ENCODE measurements around the gene SLC7A4.
"Not testable (repeated sequence)": the region's sequence is repeated elsewhere in the genome, so short reads cannot be mapped to it uniquely, and the experiment has no call there.

SLC7A4 gene

DNA sequence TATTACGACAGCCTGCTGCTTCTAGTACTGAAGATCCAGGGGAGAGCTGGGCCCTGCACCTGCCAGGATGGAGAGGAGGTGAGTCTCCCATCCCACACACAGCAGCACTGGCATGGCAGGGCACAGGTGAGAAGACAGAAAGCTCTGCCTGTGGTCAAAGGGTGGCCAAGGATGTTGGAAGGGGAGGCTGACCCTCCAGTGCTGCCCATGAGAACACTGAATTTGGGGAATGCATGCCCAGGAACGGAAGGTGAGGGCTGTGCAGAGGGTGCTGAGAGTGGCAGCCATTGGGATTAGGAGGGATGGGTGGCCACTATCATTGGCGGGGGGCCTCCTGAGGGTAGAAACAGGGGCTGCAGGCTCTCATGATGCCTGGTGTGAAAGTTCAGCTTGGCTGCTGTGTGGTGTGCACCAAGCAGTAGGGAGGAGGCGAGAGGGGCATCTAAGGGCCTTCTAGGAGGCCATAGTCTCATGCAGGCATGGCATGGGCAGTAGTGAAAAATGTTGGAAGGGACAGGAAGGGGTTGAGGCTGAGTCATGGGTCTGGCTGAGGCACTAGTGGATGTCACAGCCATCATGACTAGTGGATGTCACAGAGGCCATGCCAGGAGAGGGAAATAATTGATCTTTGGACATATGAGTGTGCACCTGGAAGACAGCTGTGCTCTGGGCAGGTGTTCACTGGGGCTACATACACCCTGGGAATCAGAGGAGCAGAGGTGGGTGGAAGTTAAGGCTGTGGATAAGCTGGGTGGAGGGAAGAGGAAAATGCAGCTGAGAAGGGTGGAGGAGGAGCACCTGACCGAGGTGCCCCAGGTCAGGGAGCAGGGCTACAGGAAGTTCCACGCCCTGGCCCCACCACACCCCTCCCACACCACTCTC is 10.9 kb upstream of the SLC7A4 start:
- no peak for DNase-seq (ENCODE audit: low read depth)

DNA sequence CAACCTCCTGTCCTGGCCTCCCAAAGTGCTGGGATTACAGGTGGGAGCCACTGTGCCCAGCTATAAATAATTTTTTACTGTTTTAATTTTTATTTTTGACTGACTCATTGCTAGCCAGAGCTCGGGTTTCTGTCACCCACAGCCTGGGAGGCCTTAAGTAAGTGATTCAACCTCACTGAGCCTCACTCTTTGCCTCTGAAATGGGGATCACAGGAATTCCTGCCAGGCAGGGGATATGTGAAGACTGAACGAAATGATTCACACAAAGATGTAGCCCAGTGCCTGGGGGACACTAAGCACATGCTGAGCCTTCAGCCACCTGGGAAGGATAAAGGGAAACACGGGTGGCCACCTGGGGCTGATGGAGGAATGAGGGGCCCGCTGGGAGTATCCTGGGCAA is 9.6 kb upstream of the SLC7A4 start:
- DNase-seq (ENCODE audit: low read depth): no peak

DNA sequence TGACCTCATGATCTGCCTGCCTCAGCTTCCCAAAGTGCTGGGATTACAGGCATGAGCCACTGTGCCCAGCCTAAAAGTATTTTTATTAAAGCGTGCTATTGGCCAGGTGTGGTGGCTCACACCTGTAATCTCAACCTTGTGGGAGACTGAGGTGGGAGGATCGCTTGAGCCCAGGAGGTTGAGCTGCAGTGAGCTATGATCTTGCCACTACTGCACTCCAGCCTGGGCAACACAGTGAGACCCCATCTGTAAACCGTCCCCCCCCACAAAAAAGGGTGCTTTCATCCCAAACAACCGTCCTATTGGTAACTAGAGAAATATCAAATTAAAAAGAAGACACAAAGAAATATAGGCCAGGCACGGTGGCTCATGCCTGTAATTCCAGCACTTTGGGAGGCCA is 6.8 kb upstream of the SLC7A4 start:
- DNase-seq (ENCODE audit: low read depth): not testable (repeated sequence)

DNA sequence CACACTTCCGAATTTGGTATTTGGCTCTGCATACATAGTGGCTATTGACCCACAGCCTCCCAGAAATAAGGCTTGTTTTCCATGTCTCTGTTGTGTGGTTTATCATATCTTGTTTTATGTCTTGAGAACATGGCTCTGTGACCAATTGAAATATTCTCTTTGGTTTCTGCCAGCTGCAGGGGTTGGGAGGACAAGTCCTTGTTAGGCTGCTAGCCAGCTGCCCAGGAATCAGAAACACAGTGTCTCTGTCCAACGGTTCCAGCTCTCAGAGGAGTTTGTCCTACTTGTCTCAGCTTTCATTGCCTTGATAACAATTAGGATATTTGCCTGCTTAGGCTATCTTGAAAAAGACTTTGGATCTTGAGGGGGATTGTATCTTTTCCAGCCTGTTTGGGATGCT is 6.0 kb upstream of the SLC7A4 start:
- no peak for DNase-seq (ENCODE audit: low read depth)

DNA sequence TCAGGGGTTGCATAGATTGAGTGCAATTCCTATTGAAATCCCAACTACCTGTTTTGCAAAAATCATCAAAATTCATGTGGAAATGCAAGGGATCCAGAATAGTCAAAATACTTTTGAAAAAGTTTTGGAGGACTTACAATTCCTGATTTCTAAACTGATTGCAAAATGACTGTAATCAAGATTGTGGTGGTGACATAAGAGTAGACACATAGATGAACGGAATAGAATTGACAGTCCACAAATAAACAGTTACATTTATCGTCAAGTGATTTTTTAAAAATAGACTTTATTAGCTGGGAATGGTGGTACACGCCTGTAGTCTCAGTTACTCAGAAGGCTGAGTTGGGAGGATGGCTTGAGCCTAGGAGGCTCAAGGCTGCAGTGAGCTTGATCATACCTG is 2.6 kb upstream of the SLC7A4 start:
- DNase-seq (ENCODE audit: low read depth): no peak

DNA sequence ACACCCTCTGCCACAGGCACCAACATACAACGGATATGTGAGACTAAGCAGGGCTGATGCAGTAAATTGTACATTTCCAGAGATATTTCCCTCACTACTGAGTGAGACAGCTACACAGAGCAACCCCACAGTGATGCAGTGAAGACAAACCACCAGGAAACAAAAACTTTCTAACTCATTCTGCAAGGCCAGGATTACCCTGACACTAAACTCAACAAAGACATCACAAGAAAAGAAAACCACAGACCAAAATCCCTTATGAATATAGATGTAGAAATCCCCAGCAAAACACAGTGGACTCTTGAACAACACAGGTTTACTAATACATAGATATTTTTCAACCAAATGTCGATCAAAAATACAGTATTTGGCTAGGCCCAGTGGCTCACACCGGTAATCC is 1.5 kb upstream of the SLC7A4 start:
- no peak for DNase-seq (ENCODE audit: low read depth)

DNA sequence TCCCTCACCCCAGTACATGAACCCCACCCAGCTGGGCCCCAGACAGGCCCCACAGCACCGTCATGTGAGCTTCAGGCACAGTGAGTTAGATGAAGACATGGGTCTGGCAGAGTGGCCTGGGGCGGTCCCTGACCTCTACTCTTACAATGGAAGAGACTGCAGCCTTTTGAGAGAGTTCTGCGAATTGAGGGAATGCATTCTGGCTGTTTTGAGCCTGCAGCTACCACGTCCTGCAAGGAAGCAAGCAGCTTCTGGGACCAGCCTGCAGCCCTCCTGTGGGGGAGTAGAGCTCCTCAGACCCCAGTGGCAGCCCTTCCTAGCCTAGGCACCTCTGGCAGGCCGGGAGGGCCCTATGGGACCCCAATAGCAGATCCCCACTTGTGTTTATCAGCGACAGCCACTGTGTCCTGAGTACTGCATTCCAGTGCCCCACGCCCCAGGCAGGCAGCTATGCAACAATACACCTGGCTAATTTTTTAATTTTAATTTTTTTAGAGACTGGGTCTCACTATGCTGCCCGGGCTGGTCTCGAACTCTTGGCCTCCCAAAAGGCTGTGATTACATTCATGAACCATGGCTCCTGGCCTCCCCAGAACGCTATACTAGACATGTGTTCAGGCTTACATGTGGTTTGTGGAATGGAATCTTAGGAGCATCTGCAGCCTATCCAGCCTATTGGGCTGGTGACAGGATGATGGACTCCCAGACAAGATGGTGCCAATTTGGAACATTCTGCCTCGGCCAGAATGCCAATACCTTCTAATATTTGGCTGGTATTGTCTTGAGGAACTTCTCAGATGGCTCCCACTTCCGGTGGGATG is 717 bp upstream of the SLC7A4 start:
- DNase-seq (ENCODE audit: low read depth): no peak

DNA sequence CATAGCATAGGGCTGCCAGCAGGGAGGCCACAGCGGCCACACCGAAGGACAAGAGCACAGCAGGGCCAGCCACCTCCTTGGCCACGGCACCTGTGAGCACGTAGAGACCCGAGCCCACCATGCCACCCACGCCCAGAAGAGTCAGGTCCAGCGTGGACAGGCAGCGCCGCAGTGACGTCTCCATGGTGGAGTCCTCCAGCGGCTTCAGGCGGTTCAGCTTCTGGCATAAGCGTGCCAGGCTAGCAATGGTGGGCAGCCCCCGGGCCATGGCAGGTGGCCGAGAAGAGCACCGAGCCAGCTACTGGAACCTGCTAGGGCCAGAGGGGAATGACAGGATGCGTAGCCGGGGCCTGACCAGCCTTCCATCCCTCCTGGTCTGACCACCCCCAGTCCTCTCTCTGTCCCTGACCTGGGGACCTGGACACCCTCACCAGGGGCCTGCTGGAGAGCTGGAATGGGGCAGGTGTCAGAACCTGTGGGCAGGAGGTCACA is 770 bp downstream of the SLC7A4 start:
- DNase-seq (ENCODE audit: low read depth): no peak

DNA sequence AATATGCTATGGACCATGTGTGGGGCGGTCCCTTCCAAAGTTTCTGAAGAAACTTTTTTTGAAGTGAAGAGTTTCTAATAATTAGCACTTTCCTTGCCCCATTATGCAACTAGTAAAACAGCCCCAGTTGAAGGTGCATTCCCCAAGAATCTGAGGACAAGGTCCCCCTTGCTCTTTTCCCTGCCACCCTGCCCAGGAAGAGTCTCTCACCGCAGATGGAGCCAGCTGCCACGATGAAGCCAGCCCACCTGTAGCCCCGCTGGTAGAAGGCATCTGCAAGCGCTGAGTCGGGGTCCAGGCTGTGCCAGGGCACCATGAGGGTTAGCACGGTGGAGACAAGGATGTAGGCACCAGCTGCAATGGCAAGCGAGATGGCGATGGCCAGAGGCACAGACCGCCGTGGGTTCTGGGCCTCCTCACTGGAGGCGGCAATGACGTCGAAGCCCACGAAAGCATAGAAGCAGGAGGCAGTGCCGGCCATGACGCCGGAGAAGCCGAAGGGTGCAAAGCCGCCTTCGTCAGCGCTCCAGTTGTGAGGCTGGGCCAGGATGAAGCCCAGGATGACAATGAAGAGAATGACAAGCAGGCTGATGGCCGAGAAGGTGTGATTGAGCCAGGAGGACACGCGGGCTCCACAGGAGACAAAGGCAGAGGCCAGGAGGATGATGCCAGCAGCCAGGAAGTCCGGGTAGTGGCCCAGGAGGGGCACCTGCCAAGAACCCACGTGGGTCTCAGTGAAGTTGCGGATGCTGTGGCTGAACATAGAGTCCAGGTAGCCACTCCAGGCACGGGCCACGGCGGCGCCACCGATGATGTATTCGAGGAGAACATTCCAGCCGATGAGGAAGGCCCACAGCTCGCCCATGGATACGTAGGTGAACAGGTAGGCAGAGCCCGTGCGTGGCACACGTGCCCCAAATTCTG is 1.5 kb downstream of the SLC7A4 start:
- DNase-seq (ENCODE audit: low read depth): no peak

DNA sequence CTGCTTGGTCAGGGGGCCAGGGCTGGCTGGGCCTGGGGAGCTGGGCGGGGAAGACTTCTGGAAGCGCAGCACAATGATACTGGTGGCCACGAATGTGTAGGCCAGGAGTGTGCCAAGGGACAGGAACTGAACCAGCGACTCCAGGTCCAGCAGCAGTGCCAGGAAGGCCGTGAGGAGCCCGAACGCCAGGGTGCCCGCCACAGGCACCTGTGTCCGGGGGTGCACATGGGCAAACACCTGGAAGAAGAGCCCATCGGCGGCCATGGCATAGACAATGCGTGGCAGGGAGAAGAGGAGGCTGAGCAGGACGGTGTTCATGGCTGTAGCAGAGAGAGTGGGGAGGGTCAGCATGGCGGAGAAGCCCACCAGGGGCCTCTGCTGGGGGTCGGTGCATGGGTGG is 2.3 kb downstream of the SLC7A4 start:
- DNase-seq (ENCODE audit: low read depth): no peak

DNA sequence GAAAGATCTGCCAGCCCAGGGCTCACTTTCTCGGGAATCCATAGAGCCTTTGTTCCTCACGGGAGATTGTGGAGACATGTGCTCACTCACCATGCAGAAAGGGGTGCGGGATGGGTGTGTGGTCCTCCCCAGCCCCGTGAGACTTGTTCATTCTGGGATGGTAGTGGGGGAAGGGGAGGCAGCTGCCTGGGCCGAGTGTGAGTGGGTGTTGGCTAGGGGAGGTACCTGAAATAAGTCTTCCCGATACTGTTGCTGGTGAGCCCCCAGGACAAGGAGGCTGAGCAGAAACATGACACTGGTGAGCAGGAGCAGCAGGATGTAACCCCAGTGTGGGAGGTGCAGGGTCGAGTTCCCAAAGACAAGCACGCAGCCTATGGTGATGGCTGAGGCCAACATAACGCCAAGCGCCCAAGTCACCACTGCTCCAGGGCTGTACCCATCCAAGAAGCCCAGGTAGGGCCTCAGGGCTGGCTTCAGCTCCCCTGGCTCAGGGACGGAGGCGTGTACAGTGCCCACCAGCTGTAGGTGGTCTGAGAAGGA is 2.8 kb downstream of the SLC7A4 start:
- no peak for DNase-seq (ENCODE audit: low read depth)

DNA sequence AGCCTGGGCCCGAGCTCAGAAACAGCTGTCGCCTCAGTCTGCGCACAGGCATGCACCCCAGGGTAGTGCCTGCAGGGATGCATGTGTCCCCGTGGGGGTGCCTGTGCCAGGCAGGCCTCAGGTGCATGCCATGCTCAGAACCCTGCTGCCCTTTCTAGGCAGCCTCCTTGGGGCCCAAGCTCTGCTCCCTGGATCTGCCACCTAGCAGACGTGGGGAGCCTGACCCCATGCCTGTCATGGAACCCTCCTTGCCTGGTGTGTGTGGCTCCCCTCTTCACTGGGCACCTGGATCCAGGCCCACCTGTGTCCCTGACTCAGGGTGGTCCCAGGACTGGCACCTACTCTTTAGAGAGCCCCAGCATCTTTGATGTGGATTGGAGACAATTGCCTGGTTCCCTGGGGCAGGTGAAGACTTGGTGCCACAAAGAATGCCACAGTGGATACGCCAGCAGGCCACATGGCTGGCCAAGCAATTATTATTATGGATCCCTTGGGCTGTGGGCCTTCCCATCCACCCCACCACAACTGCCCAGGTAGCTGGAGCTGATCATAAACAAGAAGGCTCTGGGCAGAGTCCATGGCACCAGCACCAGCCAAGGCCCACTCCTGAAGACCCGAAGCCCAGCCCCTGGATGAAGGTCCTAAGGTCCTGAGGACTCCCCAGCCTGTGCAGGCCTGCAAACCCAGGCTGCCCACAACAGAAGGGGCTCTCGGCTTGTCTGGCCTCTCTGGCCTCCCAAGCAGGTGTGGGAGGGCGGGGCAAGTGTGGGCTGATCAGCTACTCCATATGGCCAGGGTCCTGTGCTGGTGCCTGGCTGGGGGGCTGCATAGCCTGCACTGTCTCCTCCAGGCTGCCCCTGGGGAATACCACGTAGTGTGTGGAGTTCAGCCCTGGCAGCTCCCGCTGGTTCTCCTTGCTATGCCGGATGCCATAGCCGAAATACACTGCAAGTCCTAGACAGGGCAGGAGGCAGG is 3.8 kb downstream of the SLC7A4 start:
- no peak for DNase-seq (ENCODE audit: low read depth)

DNA sequence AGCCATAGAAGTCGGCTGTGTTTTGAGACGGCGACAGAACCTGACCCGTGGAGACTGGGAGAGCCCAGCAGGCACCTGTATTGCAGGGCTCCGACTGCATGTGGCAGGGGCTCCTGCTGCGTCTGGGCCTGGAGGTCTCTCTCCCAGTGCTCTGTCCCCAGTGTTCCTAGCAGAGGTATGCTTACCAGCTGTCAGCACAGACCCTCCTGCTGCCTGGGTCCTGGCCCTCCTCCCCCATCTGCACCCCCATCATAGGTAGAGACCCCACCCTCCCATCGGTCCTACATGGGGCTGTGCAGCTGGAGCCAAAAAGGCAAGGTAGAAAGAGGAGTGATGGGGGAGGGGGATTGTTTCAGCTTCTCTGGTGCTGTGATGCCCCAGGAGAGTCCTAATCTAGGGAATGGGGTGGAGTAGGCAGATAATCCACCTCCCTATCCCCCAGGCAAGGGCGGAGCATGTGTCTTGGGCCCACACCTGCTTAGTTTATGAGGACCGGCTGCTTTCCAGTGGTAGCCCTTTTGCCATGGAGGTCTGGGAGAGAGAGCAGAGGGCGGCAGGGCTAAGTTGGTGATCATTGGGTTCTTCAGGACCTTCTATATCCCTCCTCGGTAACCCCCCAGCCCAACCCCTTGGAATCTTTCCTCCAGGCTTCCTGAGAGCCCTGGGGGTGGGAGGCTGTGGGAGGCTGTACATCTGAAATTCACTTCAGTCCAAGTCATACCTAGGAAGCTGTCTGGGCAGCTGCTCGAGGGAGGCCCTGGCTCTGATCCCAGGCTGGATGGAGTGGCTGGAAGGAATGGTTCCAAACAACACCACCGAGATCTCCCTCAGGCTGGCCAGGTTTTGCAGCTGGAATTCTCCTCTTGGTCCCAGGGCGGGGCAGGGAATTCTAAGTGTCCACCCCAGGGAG is 5.3 kb downstream of the SLC7A4 start:
- DNase-seq (ENCODE audit: low read depth): no peak

DNA sequence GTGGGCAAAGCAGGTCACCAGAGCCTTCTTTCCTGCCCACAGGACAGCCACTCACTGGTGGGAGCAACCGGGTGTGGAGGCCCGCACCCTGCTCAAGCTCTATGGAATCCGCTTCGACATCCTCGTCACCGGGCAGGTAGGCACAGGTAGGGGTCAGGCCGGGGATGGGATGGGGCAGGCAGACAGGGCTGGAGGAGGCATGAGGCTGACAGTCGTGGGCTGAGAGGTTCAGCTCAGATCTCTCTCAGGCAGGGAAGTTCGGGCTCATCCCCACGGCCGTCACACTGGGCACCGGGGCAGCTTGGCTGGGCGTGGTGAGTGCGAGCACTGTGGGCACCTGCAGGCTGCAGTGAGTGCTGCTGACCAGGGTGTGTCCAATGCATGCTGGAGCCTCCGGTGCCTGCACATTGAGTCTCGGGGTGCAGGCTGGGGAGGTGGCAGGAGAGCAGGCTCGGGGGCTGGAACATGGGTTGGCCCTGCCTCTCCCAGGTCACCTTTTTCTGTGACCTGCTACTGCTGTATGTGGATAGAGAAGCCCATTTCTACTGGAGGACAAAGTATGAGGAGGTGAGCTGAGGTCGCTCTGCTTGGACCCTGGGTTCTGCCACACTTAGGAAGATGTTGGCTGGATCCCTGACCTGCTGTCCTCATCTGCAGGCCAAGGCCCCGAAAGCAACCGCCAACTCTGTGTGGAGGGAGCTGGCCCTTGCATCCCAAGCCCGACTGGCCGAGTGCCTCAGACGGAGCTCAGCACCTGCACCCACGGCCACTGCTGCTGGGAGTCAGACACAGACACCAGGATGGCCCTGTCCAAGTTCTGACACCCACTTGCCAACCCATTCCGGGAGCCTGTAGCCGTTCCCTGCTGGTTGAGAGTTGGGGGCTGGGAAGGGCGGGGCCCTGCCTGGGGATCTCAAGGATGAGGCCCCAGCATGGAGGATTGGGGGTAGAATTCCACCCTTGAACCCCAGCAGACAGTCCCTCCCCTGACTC is 6.3 kb downstream of the SLC7A4 start:
- no peak for DNase-seq (ENCODE audit: low read depth)

DNA sequence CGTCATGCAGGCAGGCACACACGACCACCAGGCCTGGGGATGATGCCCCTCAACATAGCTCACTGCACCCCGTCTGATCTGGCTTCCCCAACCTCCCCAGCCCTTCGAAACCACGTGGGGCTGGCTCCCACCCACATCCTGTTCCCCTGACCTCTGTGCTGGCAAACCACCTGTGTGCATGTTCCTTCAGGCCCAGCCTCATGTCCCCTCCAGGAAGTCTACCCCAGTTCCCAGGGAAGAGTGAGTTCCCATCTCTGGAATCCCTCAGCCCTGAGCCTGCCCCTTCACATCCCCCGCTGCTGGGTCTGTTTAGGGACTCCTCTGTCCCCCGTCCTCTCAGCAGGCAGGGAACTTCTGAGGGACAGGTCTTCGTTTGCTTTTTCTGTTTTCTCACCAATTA is 7.1 kb downstream of the SLC7A4 start:
- DNase-seq (ENCODE audit: low read depth): no peak

DNA sequence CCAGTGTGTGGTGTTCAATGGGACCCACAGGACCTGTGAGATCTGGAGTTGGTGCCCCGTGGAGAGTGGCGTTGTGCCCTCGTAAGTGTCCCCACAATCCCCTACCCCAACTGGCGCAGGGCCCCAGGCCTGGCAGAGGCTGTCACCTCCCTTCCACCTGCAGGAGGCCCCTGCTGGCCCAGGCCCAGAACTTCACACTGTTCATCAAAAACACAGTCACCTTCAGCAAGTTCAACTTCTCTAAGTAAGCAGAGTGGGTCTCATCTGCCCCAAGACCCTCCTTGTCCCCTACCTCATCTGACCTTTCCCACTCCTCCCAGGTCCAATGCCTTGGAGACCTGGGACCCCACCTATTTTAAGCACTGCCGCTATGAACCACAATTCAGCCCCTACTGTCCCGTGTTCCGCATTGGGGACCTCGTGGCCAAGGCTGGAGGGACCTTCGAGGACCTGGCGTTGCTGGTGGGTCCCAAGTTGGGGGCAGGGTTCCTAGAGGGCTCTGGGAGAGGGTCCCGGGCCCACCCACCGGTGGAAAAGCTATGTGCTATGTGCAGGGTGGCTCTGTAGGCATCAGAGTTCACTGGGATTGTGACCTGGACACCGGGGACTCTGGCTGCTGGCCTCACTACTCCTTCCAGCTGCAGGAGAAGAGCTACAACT is 9.3 kb downstream of the SLC7A4 start:
- DNase-seq (ENCODE audit: low read depth): no peak

DNA sequence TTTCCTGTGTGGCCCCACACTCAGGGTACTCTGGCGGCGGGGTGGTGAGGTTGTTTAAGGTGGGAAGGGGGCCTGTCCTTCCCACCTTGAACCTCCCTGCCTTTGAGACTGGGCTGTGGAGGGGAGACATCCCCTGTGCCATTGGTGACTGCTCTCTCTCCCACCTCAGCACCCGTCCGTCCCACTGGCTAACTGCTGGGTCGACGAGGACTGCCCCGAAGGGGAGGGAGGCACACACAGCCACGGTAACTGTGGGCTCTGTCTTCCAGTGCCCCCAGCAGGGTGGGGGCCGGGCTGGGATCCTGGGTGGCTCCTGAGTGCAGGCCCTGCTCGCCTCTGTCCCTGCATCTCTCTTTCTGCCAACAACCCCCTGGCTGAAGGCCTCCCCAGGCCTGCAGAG is 9.9 kb downstream of the SLC7A4 start:
- DNase-seq (ENCODE audit: low read depth): no peak
